Breast epithelium (tissue), 4 donors: ENCODE data around the gene NDUFAF8. TPM values are rescaled to one million over a fixed set of nuclear protein-coding genes. Genes with fewer than 3 reads are reported as not detected.
"Not testable (repeated sequence)": the region's sequence is repeated elsewhere in the genome, so short reads cannot be mapped to it uniquely, and the experiment has no call there.

Source experiments
- DNase-seq, 2 donors: peaks; one replicate each; pipeline ENCODE4 v3.0.0-alpha.2; 2019; ENCODE audit warnings: low spot score in 2 of 2
- H3K27ac ChIP-seq, 2 donors: fragments of 200-600 bp; sonication (generic) in 1 of 2; one replicate each; pipeline ENCODE4 v1.5.1; 2016 to 2019; ENCODE audit warnings: mild to moderate bottlenecking in 1 of 2
- H3K27me3 ChIP-seq, 2 donors: fragments of 200-600 bp; sonication (generic) in 1 of 2; one replicate each; pipeline versions ENCODE4 v1.5.1 to v1.6.0; 2017 to 2019; ENCODE audit warnings: control low read depth in 1 of 2, mild to moderate bottlenecking in 1 of 2
- H3K36me3 ChIP-seq: fragments of 200-600 bp; one replicate; pipeline ENCODE4 v1.5.1; 2019
- H3K4me1 ChIP-seq, 2 donors: fragments of 200-600 bp; sonication (generic); one replicate each; pipeline ENCODE4 v1.5.1; 2016 to 2019; ENCODE audit warnings: control low read depth in 1 of 2
- H3K4me3 ChIP-seq, 3 donors: fragments of 200-600 bp; sonication (generic); 1 replicate in 2 of 3; 2 replicates in 1 of 3; pipeline ENCODE4 v1.5.1; 2016 to 2019; ENCODE audit warnings: mild to moderate bottlenecking in 3 of 3, moderate library complexity in 2 of 3
- H3K9me3 ChIP-seq, 2 donors: fragments of 200-600 bp; sonication (generic) in 1 of 2; one replicate each; pipeline ENCODE4 v1.5.1; 2016 to 2019; ENCODE audit warnings: control low read depth in 1 of 2
- POLR2A ChIP-seq: fragments of 450-650 bp; IDR thresholded peaks from one replicate; pipeline ENCODE4 v1.6.1; 2016; ENCODE audit warnings: antibody characterized with exemption, mild to moderate bottlenecking, moderate library complexity
- POLR2AphosphoS5 ChIP-seq, 3 donors: sonication (generic); formaldehyde crosslinking; IDR thresholded peaks; one replicate each; pipeline ENCODE4 v1.6.1; 2017; ENCODE audit warnings: antibody characterized with exemption in 3 of 3
- intact Hi-C: fragments of 100-400 bp; cut with DNase I; formaldehyde crosslinking; loops from one replicate; pipeline ENCODE4 v1.15.1; 2023; ENCODE audit warnings: low total_unique reads
- total RNA-seq, 3 donors: library from RNA; depleted of rRNA; stranded (reverse); fragments of >200 nt; gene quantifications; one replicate each; pipeline ENCODE4 v1.1.0, GENCODE V29; 2016
- TF ChIP-seq, protein P1 (sequence below), 3 donors: fragments of 450-650 bp; IDR thresholded peaks; one replicate each; pipeline ENCODE4 v1.5.1; 2016 to 2017; ENCODE audit warnings: antibody characterized with exemption in 3 of 3, mild to moderate bottlenecking in 3 of 3, moderate library complexity in 3 of 3

NDUFAF8 gene
- total RNA-seq, 3 donors from 2014 or later, result 34.2 to 39.7 (median 35.2) TPM

DNA sequence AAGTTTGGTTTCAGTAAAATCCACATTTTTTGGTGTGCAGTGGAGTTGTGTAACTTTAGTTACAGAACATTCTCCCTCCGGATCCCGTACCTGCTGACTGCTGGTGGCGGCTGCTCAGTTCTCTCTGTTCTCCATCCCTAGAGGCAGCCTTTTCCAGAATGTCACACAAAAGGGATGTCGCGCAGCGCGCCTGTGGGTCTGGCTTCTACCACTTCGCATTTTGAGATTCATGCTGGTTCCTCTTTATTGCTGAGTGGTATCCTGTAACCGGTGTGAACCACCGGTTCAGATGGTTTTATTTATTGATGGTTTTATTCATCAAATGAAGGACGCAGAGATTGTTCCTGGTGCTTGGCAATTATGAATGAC is 15.4 kb upstream of the NDUFAF8 start:
- no peaks in the 10 kb centered on the region for H3K27me3 ChIP-seq
- TF ChIP-seq POLR2A, result no peak
- no peak for TF ChIP-seq POLR2AphosphoS5 (IDR thresholded peaks at IDR 0.05)
- TF ChIP-seq, protein P1, sequence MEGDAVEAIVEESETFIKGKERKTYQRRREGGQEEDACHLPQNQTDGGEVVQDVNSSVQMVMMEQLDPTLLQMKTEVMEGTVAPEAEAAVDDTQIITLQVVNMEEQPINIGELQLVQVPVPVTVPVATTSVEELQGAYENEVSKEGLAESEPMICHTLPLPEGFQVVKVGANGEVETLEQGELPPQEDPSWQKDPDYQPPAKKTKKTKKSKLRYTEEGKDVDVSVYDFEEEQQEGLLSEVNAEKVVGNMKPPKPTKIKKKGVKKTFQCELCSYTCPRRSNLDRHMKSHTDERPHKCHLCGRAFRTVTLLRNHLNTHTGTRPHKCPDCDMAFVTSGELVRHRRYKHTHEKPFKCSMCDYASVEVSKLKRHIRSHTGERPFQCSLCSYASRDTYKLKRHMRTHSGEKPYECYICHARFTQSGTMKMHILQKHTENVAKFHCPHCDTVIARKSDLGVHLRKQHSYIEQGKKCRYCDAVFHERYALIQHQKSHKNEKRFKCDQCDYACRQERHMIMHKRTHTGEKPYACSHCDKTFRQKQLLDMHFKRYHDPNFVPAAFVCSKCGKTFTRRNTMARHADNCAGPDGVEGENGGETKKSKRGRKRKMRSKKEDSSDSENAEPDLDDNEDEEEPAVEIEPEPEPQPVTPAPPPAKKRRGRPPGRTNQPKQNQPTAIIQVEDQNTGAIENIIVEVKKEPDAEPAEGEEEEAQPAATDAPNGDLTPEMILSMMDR (IDR thresholded peaks at IDR 0.05), result no peak
- DNase-seq, result no peak
- H3K4me1 ChIP-seq, result peaks cover 8% of the 10 kb centered on the region in 2 donors
- H3K9me3 ChIP-seq, result no peaks in the 10 kb centered on the region
- H3K4me3 ChIP-seq, result peak overlapping the region; percentile 37 to 98 (median 84)
- intact Hi-C loops, result no loop called here
- peak overlapping the region; percentile 66 to 77 for H3K27ac ChIP-seq
- no peaks in the 10 kb centered on the region for H3K36me3 ChIP-seq

DNA sequence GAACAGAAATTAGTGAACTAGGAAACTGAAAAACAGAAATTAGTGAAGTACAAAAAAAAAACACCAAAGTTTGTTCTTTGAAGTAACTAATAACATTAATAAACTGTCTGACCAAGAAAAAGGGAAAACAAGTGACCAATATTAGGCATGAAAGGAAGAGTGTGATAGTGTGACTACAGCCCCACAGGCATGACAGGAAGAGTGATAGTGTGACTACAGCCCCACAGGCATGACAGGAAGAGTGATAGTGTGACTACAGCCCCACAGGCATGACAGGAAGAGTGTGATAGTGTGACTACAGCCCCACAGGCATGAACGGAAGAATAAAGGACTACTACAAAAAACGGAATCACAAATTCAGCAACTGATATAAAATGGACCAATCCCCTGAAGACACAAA is 11.5 kb upstream of the NDUFAF8 start:
- intact Hi-C loops, H3K4me3 ChIP-seq, H3K4me1 ChIP-seq, H3K27ac ChIP-seq, H3K36me3 ChIP-seq, H3K27me3 ChIP-seq, DNase-seq, H3K9me3 ChIP-seq: not testable (repeated sequence)

DNA sequence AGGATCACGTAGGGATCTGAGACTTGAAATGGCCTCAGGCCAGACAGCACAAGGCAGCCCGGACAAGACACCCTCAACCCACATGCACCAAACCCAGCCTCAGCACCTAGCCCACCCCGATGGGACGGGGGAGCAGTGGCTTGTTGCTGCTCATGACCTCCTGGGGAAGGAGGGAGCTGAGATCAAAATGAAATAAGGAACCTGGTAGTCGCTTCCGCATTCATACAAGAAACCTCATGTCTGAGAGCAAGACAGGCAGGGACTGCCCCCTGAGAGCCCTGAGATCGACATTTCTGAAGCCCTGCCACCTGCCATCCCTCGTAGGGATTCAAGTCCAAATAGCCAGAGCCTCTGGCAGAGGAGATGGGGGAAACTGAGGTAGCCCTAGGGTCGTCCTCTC is 10.7 kb upstream of the NDUFAF8 start:
- no peaks in the 10 kb centered on the region for H3K27me3 ChIP-seq
- no peak for DNase-seq
- H3K9me3 ChIP-seq, result no peaks in the 10 kb centered on the region
- intact Hi-C loops, result no loop called here
- no peak overlapping the region for H3K4me3 ChIP-seq
- no peaks in the 10 kb centered on the region for H3K36me3 ChIP-seq
- TF ChIP-seq, protein P1 (IDR thresholded peaks at IDR 0.05), result no peak
- TF ChIP-seq POLR2A, result no peak
- TF ChIP-seq POLR2AphosphoS5 (IDR thresholded peaks at IDR 0.05), result no peak
- no peak overlapping the region for H3K27ac ChIP-seq
- H3K4me1 ChIP-seq, result no peaks in the 10 kb centered on the region

DNA sequence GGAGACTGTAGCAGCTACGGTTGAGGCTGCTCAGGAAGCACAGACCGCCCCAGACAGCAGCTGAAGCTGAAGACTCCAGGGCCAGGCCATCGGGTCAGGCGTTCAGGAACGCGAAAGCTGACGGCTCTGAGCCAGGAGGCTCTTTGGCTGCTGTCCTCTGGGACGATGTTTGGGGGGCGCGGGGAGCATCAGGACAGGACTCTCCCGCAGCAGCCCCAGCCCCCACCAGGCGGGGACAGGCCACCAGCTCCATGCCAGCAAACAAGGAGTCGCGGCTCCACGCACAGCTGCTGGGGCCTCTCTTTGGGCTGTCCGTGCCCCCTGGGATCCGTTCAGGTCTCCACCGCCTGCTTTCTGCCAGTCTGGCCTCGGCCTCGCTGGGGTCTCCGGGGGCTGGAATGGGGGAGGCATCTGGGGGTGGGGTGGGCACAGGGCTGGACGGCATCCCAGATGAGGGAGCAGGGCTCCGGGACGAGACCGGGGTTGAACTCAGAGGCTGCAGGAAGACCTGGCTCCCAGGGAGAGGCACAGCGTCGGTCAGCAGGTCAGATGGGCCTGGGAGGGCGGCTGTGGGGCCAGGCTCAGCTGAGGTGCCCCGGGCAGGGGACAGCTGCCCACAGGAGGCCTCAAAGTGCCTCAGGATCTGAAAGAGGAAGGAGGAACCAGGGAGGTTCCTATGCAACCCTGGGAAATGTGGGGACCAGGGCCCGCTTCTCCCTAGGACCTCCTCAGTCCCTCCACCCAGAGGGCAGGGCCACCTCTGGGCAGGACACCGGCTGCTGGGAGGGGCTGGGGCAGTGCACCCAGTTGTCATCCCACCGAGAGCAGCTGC is 10.1 kb upstream of the NDUFAF8 start:
- intact Hi-C loops, result no loop called here
- Histone ChIP-seq H3K9me3 (no peaks in the 10 kb centered on the region), H3K36me3 (no peaks in the 10 kb centered on the region), H3K27ac (no peak overlapping the region), H3K4me1 (no peaks in the 10 kb centered on the region), H3K4me3 (no peak overlapping the region), H3K27me3 (no peaks in the 10 kb centered on the region)
- no peak for TF ChIP-seq POLR2A
- TF ChIP-seq POLR2AphosphoS5 (IDR thresholded peaks at IDR 0.05), result no peak
- TF ChIP-seq, protein P1 (IDR thresholded peaks at IDR 0.05), result no peak
- no peak for DNase-seq

DNA sequence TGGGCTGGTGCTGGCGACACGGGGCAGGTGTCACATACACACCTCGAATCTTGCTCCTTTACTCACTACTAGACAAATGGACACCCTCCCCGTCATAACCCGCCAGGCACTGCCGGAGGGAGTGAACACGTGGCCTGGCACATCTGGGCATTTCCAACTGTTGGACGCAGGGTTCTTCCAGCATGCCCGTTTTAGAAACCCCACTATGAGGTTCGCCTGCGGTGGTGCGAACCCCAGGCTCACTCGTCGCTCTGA is 9.5 kb upstream of the NDUFAF8 start:
- intact Hi-C loops, result no loop called here
- no peaks in the 10 kb centered on the region for H3K4me1 ChIP-seq
- no peak for DNase-seq
- no peak overlapping the region for H3K27ac ChIP-seq
- no peaks in the 10 kb centered on the region for H3K36me3 ChIP-seq
- H3K4me3 ChIP-seq, result no peak overlapping the region
- H3K27me3 ChIP-seq, result no peaks in the 10 kb centered on the region
- TF ChIP-seq POLR2A, result no peak
- TF ChIP-seq POLR2AphosphoS5 (IDR thresholded peaks at IDR 0.05), result no peak
- TF ChIP-seq, protein P1 (IDR thresholded peaks at IDR 0.05), result no peak
- no peaks in the 10 kb centered on the region for H3K9me3 ChIP-seq
